ENCODE results near the gene PTRH1. TPM values are rescaled to one million over a fixed set of nuclear protein-coding genes. Genes with fewer than 3 reads are reported as not detected.

The PTRH1 gene
- total and polyA plus RNA-seq, 7 experiments from 2014 or later, result 7.8 to 28.7 (median 9.4) TPM

- Histone ChIP-seq H3K27me3 (ENCODE audit: control insufficient read depth in 2 of 2, insufficient read depth in 2 of 2, low read length in 2 of 2) (no peaks in the 10 kb centered on the region), H3K27ac (ENCODE audit: low read depth, low read length) (peak overlapping the region; percentile 29), H3K4me1 (ENCODE audit: control insufficient read depth in 2 of 2, insufficient read depth in 2 of 2, low read length in 2 of 2) (no peaks in the 10 kb centered on the region), H3K36me3 (ENCODE audit: control insufficient read depth in 2 of 3, insufficient read depth in 3 of 3, low read length in 3 of 3) (peaks cover 21 to 77% (median 25%) of the 10 kb centered on the region in 3 experiments), H3K9me3 (ENCODE audit: control insufficient read depth in 2 of 3, low read length in 3 of 3) (no peaks in the 10 kb centered on the region), H3K4me3 (ENCODE audit: low read length) (no peak overlapping the region)
- no peak for ATAC-seq
- no peaks in the 10 kb centered on the region for H3K27me3 Mint-ChIP-seq
- H3K4me1 Mint-ChIP-seq, result peaks cover 5 to 22% (median 11%) of the 10 kb centered on the region in 7 donors
- H3K4me3 Mint-ChIP-seq, result no peak overlapping the region
- no peaks in the 10 kb centered on the region for H3K9me3 Mint-ChIP-seq
- POLR2A ChIA-PET, result no interaction called here
- peaks cover 4 to 22% (median 5%) of the 10 kb centered on the region in 5 donors for H3K36me3 Mint-ChIP-seq
- intact Hi-C loops (cut with micrococcal nuclease), result no loop called here
- DNase-seq, result no peak
- peak overlapping the region in 3 of 9 donors; percentile 58 to 64 (median 62) for H3K27ac Mint-ChIP-seq
- CTCF ChIA-PET, result interaction anchor here (1.1 kb wide), 1 partner anchor 169 kb away, joined by 3 read pairs; no protein-coding TSS in a partner anchor
These were observed 37.7 kb upstream of the PTRH1 start for GRCh38 chr9:127753148-127753547.

GRCh38 chr9:127751269-127752054 is 36.0 kb upstream of the PTRH1 start:
- H3K4me3 Mint-ChIP-seq, result no peak overlapping the region
- intact Hi-C loops (cut with micrococcal nuclease), result no loop called here
- Histone ChIP-seq H3K4me1 (ENCODE audit: control insufficient read depth in 2 of 2, insufficient read depth in 2 of 2, low read length in 2 of 2) (no peaks in the 10 kb centered on the region), H3K9me3 (ENCODE audit: control insufficient read depth in 2 of 3, low read length in 3 of 3) (no peaks in the 10 kb centered on the region), H3K27ac (ENCODE audit: low read depth, low read length) (no peak overlapping the region), H3K4me3 (ENCODE audit: low read length) (no peak overlapping the region), H3K36me3 (ENCODE audit: control insufficient read depth in 2 of 3, insufficient read depth in 3 of 3, low read length in 3 of 3) (peaks cover 21 to 85% (median 28%) of the 10 kb centered on the region in 3 experiments), H3K27me3 (ENCODE audit: control insufficient read depth in 2 of 2, insufficient read depth in 2 of 2, low read length in 2 of 2) (no peaks in the 10 kb centered on the region)
- POLR2A ChIA-PET, result interaction anchor here (0.8 kb wide), 1 partner anchor 31 kb away, joined by 3 read pairs; no protein-coding TSS in a partner anchor
- peaks cover 4 to 27% (median 5%) of the 10 kb centered on the region in 5 donors for H3K36me3 Mint-ChIP-seq
- no peak for DNase-seq
- peaks cover 5 to 36% (median 16%) of the 10 kb centered on the region in 7 donors for H3K4me1 Mint-ChIP-seq
- H3K9me3 Mint-ChIP-seq, result no peaks in the 10 kb centered on the region
- peak overlapping the region in 6 of 9 donors; percentile 28 to 78 (median 44) for H3K27ac Mint-ChIP-seq
- no peak for ATAC-seq
- CTCF ChIA-PET, result no interaction called here
- H3K27me3 Mint-ChIP-seq, result no peaks in the 10 kb centered on the region

- Histone ChIP-seq H3K9me3 (ENCODE audit: control insufficient read depth in 2 of 3, low read length in 3 of 3) (no peaks in the 10 kb centered on the region), H3K27ac (ENCODE audit: low read depth, low read length) (no peak overlapping the region), H3K27me3 (ENCODE audit: control insufficient read depth in 2 of 2, insufficient read depth in 2 of 2, low read length in 2 of 2) (no peaks in the 10 kb centered on the region), H3K4me1 (ENCODE audit: control insufficient read depth in 2 of 2, insufficient read depth in 2 of 2, low read length in 2 of 2) (no peaks in the 10 kb centered on the region), H3K4me3 (ENCODE audit: low read length) (no peak overlapping the region), H3K36me3 (ENCODE audit: control insufficient read depth in 2 of 3, insufficient read depth in 3 of 3, low read length in 3 of 3) (peaks cover 21 to 93% (median 28%) of the 10 kb centered on the region in 3 experiments)
- H3K27ac Mint-ChIP-seq, result peak overlapping the region in 1 of 9 donors; percentile 26
- H3K27me3 Mint-ChIP-seq, result no peaks in the 10 kb centered on the region
- ATAC-seq (no peak), DNase-seq (no peak)
- no peaks in the 10 kb centered on the region for H3K9me3 Mint-ChIP-seq
- ChIA-PET POLR2A (interaction anchor here (0.8 to 1.6 kb wide), 2 partner anchors 9 to 19 kb away, joined by 3 to 4 read pairs; no protein-coding TSS in a partner anchor), CTCF (no interaction called here)
- H3K4me1 Mint-ChIP-seq, result peaks cover 5 to 36% (median 16%) of the 10 kb centered on the region in 7 donors
- H3K36me3 Mint-ChIP-seq, result peaks cover 4 to 35% (median 5%) of the 10 kb centered on the region in 5 donors
- H3K4me3 Mint-ChIP-seq, result no peak overlapping the region
- intact Hi-C loops (cut with micrococcal nuclease), result no loop called here
These were observed 33.8 kb upstream of the PTRH1 start for GRCh38 chr9:127749090-127749787.

GRCh38 chr9:127746959-127747569 is 31.6 kb upstream of the PTRH1 start:
- no peaks in the 10 kb centered on the region for H3K9me3 ChIP-seq (ENCODE audit: control insufficient read depth in 2 of 3, low read length in 3 of 3)
- no peak overlapping the region for H3K4me3 ChIP-seq (ENCODE audit: low read length)
- H3K27ac Mint-ChIP-seq, result peak overlapping the region; percentile 40 to 92 (median 87)
- H3K4me3 Mint-ChIP-seq, result peak overlapping the region in 9 of 10 donors; percentile 37 to 83 (median 66)
- H3K36me3 ChIP-seq (ENCODE audit: control insufficient read depth in 2 of 3, insufficient read depth in 3 of 3, low read length in 3 of 3), result peaks cover 21 to 91% (median 28%) of the 10 kb centered on the region in 3 experiments
- H3K27ac ChIP-seq (ENCODE audit: low read depth, low read length), result peak overlapping the region; percentile 31
- no peaks in the 10 kb centered on the region for H3K27me3 ChIP-seq (ENCODE audit: control insufficient read depth in 2 of 2, insufficient read depth in 2 of 2, low read length in 2 of 2)
- no peaks in the 10 kb centered on the region for H3K4me1 ChIP-seq (ENCODE audit: control insufficient read depth in 2 of 2, insufficient read depth in 2 of 2, low read length in 2 of 2)
- intact Hi-C loops (cut with micrococcal nuclease), result loop anchor here in 1 of 2 donors (1.0 kb wide), 1 partner anchor 38 kb away; no protein-coding TSS in a partner anchor
- peaks cover 4 to 44% (median 7%) of the 10 kb centered on the region in 5 donors for H3K36me3 Mint-ChIP-seq
- DNase-seq (peak in 7 of 9 donors; percentile 38 to 64 (median 46)), ATAC-seq (peak; percentile 89)
- H3K9me3 Mint-ChIP-seq, result no peaks in the 10 kb centered on the region
- H3K27me3 Mint-ChIP-seq, result no peaks in the 10 kb centered on the region
- H3K4me1 Mint-ChIP-seq, result peaks cover 5 to 27% (median 11%) of the 10 kb centered on the region in 7 donors
- CTCF ChIA-PET, result interaction anchor here (0.8 to 2.4 kb wide), 7 partner anchors 12 to 123 kb away, joined by 3 to 8 read pairs (median 4); partner anchors contain the start of genes FPGS and TOR2A
- POLR2A ChIA-PET, result interaction anchor here (0.6 to 1.5 kb wide), 8 partner anchors 19 to 109 kb away, joined by 3 to 8 read pairs (median 4); partner anchors contain the start of gene CDK9

- Histone ChIP-seq H3K27me3 (ENCODE audit: control insufficient read depth in 2 of 2, insufficient read depth in 2 of 2, low read length in 2 of 2) (no peaks in the 10 kb centered on the region), H3K4me1 (ENCODE audit: control insufficient read depth in 2 of 2, insufficient read depth in 2 of 2, low read length in 2 of 2) (no peaks in the 10 kb centered on the region), H3K9me3 (ENCODE audit: control insufficient read depth in 2 of 3, low read length in 3 of 3) (no peaks in the 10 kb centered on the region), H3K4me3 (ENCODE audit: low read length) (no peak overlapping the region), H3K36me3 (ENCODE audit: control insufficient read depth in 2 of 3, insufficient read depth in 3 of 3, low read length in 3 of 3) (peaks cover 12 to 91% (median 17%) of the 10 kb centered on the region in 3 experiments), H3K27ac (ENCODE audit: low read depth, low read length) (peak overlapping the region; percentile 14)
- DNase-seq, result no peak
- Mint-ChIP-seq H3K9me3 (no peaks in the 10 kb centered on the region), H3K36me3 (peaks cover 0 to 36% (median 3%) of the 10 kb centered on the region in 5 donors), H3K4me3 (no peak overlapping the region), H3K27me3 (no peaks in the 10 kb centered on the region), H3K4me1 (peaks cover 0 to 16% (median 9%) of the 10 kb centered on the region in 7 donors), H3K27ac (peak overlapping the region in 4 of 9 donors; percentile 28 to 69 (median 54))
- POLR2A ChIA-PET, result interaction anchor here (1.0 to 1.6 kb wide), 3 partner anchors 9 to 41 kb away, joined by 3 to 5 read pairs (median 4); partner anchors contain the start of genes CDK9, SH2D3C and TOR2A
- ATAC-seq, result no peak
- CTCF ChIA-PET, result interaction anchor here (0.6 to 3.0 kb wide), 5 partner anchors 10 to 186 kb away, joined by 3 to 16 read pairs (median 3); partner anchors contain the start of genes PIP5KL1 and TOR2A
- intact Hi-C loops (cut with micrococcal nuclease), result no loop called here
These were observed 29.1 kb upstream of the PTRH1 start for GRCh38 chr9:127744398-127745110.
